Anterior cingulate cortex (tissue), 58 donors: ENCODE measurements around the gene ABCB6.

Experiments
- DNase-seq, 58 donors: peaks; one replicate each; lab custom pipeline; 2025; lab: John Stamatoyannopoulos, UW

ABCB6 gene

DNA sequence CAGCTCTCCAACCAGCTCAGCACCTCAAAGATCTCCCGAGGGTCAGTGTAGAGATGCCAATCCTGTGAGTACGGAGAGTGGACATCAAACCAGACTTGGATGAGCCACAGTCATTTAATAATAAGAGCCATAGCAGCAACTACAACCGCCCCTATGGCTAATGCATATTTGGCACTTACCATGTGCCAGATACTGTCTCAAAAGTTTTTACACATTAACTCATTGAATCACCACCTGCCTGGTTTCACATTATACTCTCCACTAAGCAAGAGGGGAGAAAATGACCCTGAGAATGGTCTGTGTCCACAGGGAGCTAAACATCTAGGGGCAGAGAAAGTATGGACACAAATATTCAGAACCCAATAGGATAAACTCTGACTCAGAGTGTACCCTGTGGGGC, 44.6 kb downstream of the ABCB6 start:
- no peak for DNase-seq

DNA sequence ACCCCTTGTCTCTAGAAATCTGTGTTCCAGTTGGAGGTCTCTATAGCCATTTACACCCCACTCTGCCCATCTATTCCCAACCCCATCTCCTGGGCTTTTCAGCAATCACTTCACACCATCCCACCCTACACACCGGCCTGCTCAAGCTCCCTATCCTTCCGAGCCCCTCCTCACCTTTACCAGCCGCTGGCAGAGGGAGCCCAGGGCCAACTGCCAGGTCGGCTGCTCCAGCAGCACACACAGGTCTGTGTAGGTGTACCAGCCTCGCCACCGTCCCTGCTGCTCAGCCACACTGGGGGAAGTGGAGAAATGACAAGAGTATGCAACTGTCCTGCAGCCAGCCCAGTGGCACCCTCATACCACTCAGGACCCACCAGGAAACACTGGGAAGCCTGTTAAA, 45.6 kb downstream of the ABCB6 start:
- no peak for DNase-seq

DNA sequence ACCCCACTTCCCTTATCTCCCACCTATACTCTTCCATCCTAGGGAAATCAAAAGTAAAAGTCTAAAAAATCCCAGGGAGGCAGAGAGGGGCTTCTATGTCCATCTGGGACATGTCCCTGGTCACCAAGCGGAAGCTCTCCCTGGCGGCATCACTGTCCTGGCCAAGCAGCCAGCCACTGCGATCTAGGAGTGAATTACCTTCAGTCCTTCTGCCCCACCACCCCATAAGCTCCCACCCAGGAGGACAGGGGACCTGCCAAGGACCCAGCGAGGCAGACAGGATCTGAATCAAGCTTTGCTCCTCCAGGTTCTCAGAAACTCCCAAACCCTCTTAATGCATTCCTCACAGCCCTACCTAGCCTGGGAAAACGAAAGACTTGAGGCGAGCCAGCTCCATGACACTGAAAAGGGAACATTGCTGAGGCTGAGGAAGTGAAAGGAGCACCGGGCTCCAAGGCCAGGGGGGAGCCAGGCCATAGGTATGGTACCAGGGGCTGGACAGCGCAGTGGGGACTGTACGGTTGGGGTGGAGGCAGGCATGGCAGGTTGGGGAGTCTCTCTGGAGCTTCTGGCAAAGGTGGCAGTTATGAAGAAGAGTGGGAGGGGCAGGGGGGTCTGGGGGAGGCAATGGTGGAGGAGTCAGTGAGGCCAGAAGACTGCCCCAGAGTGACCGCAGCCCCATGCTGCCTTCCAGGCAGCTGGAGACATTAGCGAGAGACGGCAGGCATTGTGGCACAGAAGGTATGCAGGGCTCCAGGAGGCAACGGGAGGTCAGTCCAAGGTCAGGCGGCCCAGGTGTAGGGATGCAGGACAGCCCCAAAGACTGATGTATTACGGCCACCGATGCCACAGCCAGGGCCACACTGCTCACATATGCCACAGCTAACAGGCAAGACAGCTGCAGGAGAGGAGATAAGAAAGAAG, 46.3 kb downstream of the ABCB6 start:
- DNase-seq = no peak

DNA sequence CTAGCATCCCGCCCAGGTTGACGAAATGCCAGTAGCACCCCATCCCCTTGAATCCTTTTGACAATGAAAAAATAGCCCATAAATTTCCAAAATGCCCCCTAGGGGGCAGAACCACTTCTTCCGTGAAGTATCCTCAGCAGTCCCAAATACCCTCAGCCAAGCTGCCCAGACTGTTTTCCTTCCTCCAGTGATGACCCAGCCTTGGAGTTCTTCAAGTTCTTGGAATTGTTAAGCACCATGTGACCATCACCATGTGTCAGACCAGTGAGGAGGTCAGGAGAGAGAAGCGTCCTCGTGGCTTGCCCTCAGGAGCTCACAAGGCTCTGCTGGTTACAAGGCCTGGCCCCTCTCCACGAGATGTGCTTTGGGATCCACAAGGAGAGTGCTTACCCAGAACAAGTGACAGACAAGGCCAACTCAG, 47.5 kb downstream of the ABCB6 start:
- DNase-seq = peak in 18 of 58 donors; percentile 3 to 54 (median 16)

DNA sequence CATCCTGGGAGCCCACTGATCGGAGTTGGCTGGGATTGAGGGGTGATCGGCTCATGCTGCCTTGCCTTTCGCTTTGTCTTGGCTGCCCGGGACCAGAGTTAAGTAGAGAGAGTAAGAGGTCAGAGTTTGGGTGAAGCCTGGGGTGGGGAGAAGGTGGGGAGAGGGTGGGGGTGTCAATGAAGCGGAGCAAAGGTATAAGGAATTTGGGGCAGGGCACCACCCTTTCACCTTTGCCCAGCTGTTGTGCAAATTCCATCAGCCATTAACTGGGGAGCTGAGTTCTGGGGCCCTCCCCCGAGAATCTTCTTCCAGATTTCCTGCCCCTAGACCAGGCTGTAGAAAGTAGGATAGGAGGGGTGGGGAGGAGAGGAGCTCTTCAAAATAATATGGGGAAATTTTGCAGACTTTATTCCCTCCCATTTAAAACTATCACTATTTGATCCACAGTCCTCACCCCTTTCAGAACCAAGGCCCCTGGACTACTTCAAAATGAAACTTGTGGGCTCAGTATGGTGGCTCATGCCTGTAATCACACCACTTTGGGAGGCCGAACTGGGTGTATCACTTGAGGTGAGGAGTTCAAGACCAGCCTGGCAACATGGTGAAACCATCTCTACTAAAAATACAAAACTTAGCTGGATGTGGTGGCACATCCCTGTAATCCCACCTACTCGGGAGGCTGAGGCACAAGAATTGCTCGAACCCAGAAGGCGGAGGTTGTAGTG, 48.7 kb downstream of the ABCB6 start, which contains the start of gene SLC23A3:
TSS of gene SLC23A3 (minus strand) at position 100 of the 725 bp plus-strand sequence. CDS start at position 55, 45 bp downstream.
- DNase-seq = no peak

DNA sequence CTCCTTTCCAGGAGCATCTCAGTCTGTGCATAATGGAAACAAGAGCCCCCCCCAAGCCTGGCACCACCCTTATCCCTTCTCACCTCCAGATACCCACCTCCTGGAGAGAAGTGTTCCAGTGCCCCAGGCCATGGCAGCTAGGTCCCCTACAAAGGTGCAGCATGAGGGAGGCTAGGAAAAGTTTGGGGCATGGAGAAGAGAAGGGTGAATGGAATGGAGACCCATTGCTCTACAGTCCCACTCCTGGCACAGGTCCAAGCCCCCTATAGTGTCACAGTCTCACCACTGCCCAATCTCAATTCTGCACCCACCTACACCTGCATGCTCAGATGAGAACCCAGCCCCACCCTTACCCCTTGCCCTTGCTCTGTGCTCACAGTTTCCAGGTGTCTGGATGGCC, 49.8 kb downstream of the ABCB6 start:
- no peak for DNase-seq

DNA sequence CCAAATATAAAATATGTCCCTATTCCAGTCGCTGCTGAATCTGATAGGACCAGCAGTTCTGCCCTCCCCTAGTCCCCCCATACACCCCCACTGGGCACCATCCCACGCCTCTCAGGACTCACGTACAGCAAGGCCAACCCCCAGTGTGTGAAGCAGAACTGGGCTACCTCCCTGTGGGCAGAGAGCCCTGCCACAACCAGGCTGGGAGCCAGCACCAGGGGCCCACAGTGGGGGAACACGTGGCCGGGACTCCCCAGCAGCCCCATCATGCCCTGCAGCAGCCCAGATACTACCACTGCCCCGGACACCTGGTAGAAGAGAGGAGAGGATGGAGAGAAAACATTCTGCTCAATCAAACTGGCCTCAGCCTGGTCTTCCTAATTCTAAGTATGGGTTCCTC, 50.2 kb downstream of the ABCB6 start:
- peak in 4 of 58 donors; percentile 10 to 15 (median 14) for DNase-seq

DNA sequence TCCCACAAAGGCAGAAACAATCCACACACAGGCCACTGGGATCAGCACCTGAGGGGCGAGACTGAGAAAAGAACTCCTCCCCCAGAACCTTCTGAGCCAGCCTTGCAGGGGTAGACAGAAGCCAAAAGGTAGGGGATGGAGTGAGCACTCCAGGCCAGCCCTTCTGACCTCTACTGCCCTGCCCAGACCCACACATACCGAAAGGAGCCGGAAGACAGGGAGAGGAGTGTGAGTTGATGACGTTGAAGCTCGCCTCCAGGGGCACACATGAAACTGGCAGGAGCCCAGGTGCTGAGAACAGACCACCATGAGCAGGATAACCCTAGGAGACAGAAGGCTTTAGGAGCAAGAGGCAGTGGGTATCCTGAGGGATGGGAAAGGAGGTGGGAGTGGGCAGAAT, 50.8 kb downstream of the ABCB6 start:
- no peak for DNase-seq

DNA sequence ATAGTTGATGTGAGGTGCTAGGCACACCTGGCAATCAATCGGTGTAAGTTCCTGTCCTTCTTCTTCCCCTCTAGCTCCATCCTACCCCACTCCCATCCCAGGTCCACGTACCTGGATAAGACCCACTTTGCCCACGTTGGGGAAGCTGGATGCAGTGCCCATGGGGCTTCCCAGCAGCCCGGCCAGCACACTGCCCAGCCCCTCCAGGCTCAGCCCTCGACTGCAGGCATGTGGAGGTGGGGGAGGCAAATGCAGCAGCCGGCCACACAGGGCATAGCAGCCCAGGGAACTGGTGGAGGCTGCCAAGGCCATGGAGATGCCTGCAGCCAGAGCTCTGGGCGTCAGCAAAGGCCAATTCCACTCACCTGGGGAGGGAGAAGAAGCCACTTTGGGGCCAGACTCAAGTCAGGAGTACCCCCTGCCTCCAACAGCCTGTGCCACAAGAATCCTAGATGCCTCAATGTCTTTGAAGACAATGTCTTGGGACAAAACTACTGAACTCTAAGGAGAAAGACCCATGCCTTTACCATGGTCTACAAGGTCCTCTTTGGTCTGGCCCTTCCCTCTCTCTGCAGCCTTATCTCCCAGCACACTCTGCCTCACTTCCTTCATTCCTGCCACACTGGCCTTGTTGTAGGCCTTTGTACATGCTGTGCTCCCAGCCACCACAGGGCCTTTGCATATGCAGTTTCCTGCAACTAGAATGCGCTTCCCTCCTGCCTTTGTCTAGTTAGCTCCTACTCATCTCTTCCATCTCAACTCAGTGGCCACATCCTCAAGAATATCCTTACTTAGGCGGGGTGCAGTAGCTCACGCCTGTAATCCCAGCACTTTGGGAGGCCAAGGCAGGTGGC, 53.5 kb downstream of the ABCB6 start:
- no peak for DNase-seq

DNA sequence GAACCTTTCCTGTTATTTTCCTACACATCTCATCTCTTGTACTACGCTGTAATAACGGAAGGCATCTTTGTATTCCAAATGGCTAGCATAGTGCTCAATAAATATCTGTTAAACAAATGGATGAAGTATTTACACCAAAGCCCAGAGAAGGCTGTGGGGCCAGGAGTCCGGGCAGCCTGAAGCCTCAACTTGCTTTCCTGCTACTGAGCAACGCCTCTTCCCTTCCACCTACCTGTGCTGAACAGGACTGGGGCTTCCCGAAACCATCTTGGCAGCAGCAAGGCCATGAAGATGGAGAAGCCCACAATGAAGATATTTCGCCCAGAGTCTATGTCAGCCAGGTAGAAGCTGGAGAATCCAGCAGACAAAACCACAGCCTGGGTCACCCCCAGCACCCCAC, 55.6 kb downstream of the ABCB6 start:
- DNase-seq = no peak

DNA sequence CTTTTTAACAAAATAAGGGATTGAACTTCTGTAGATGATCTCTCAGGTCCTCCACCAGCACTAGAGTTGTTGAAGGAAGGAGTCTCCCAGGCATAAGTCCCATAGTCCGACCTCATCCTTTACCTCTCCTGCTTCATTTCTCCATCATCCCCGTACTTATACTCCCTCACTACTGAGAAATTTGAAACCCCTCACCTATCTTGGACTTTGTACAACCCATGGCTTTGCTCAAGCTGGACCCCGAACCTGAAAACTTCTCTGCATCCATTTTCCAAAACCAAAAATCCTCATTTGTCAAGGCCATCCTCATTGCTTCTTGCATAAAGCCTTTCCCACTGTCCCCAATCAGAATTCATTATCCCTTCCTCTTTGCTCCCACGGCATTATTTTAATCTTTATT, 57.7 kb downstream of the ABCB6 start:
- no peak for DNase-seq

DNA sequence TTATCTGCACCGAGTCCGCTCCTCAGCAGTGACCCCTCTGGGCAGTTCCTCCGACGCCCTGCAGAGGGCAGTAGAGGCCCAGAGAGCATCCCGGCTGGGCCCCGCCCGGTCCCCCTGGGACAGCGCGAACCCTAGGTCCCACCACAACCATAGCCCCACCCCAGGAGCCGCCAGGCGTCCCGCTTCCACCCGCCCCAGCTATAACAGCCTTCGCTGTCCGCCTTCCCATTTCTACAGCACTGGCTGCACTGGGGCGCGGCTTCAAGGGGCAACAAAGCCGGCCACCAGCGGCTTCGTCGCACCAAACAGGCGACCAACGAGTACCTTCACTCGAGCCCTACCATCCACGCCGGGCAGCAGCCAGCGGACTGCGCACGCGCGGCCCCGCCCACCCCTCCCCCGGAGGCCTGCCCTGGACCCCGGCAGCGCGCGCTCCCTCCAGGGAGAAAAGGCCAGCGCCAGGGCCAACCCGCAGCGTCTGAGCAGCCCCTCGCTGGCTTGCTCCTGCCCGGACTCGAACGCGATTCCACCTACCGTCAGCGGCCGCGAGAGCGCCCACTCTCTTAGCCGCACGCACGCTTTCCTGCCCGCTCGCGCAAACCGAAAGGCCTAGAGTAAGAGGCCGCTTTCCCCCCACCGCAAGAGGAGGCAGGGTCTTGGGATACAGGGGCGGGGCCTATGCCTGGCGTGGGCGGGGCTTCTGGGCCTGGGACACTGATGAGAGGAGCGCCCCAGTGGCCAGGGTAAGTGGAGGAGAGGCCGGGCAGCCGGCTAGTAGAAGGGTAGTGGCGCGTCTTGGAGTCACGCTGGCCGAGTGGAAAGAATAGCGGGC, 58.4 kb downstream of the ABCB6 start, which contains the start of gene NHEJ1:
TSS of gene NHEJ1 (minus strand) at position 630 of the 832 bp plus-strand sequence. CDS start 2,453 bp downstream, outside the sequence.
- peak; percentile 31 to 99 (median 92) for DNase-seq
